ENCODE results near the gene INPP4A.

Gene INPP4A

GRCh38 chr2:98501223-98501622 is 56.6 kb downstream of the INPP4A start:
- DNase-seq: no peak

GRCh38 chr2:98501876-98502275 is 57.2 kb downstream of the INPP4A start:
- DNase-seq: no peak

- DNase-seq: no peak
Measured at GRCh38 chr2:98502556-98503335, 58.1 kb downstream of the INPP4A start.

GRCh38 chr2:98503481-98504105 is 58.9 kb downstream of the INPP4A start:
- DNase-seq: no peak

- DNase-seq: no peak
Measured at GRCh38 chr2:98504381-98505109, 59.9 kb downstream of the INPP4A start.

- DNase-seq: no peak
Measured at GRCh38 chr2:98505311-98505808, 60.7 kb downstream of the INPP4A start.

- no peak for DNase-seq
Measured at GRCh38 chr2:98505971-98506664, 61.5 kb downstream of the INPP4A start.

GRCh38 chr2:98506881-98507280 is 62.2 kb downstream of the INPP4A start:
- DNase-seq: no peak

GRCh38 chr2:98507461-98507860 is 62.8 kb downstream of the INPP4A start:
- DNase-seq: no peak

- DNase-seq: no peak
Measured at GRCh38 chr2:98507891-98508708, 63.4 kb downstream of the INPP4A start.

GRCh38 chr2:98508709-98509066 is 64.0 kb downstream of the INPP4A start:
- no peak for DNase-seq

GRCh38 chr2:98509542-98510321 is 65.1 kb downstream of the INPP4A start:
- DNase-seq: no peak

- DNase-seq: no peak
Measured at GRCh38 chr2:98510322-98510662, 65.6 kb downstream of the INPP4A start.

GRCh38 chr2:98511981-98512380 is 67.3 kb downstream of the INPP4A start:
- DNase-seq: no peak

- no peak for DNase-seq
Measured at GRCh38 chr2:98512699-98513098, 68.0 kb downstream of the INPP4A start.

- no peak for DNase-seq
Measured at GRCh38 chr2:98514096-98514639, 69.5 kb downstream of the INPP4A start.

- no peak for DNase-seq
Measured at GRCh38 chr2:98514879-98515249, 70.2 kb downstream of the INPP4A start.

- no peak for DNase-seq
Measured at GRCh38 chr2:98515250-98515991, 70.8 kb downstream of the INPP4A start.

- no peak for DNase-seq
Measured at GRCh38 chr2:98516571-98516970, 71.9 kb downstream of the INPP4A start.

GRCh38 chr2:98517636-98518035 is 73.0 kb downstream of the INPP4A start:
- DNase-seq: no peak

- no peak for DNase-seq
Measured at GRCh38 chr2:98518101-98518500, 73.4 kb downstream of the INPP4A start.
